Effector CD8-positive, alpha-beta T cell (primary cell): Measurements from ENCODE around the gene SYTL1.

Experiments used
- DNase-seq: peaks from one replicate; lab custom pipeline; 2025; lab: John Stamatoyannopoulos, UW

Gene SYTL1

GRCh38 chr1:27318136-27318535 is 23.7 kb upstream of the SYTL1 start:
- no peak for DNase-seq

- DNase-seq, result no peak
These were observed 23.2 kb upstream of the SYTL1 start for GRCh38 chr1:27318596-27318995.

- DNase-seq, result peak; percentile 94
These were observed 19.8 kb upstream of the SYTL1 start, which contains the start of gene TMEM222 for GRCh38 chr1:27321813-27322568. Gene TMEM222 (plus strand): TSS chr1:27322163. CDS start chr1:27322198, 35 bp downstream.

GRCh38 chr1:27322569-27323240 is 19.1 kb upstream of the SYTL1 start:
- DNase-seq, result no peak

GRCh38 chr1:27325286-27325685 is 16.5 kb upstream of the SYTL1 start:
- no peak for DNase-seq

- no peak for DNase-seq
These were observed 13.9 kb upstream of the SYTL1 start for GRCh38 chr1:27327964-27328363.

GRCh38 chr1:27330786-27331185 is 11.0 kb upstream of the SYTL1 start:
- no peak for DNase-seq

- DNase-seq, result no peak
These were observed 10.4 kb upstream of the SYTL1 start for GRCh38 chr1:27331426-27331825.

GRCh38 chr1:27331922-27332321 is 9.9 kb upstream of the SYTL1 start:
- no peak for DNase-seq

- peak; percentile 44 for DNase-seq
These were observed 9.1 kb upstream of the SYTL1 start for GRCh38 chr1:27332536-27333281.

GRCh38 chr1:27333717-27334279 is 8.0 kb upstream of the SYTL1 start:
- no peak for DNase-seq

- DNase-seq, result no peak
These were observed 6.1 kb upstream of the SYTL1 start for GRCh38 chr1:27335506-27336422.

- no peak for DNase-seq
These were observed 5.1 kb upstream of the SYTL1 start for GRCh38 chr1:27336756-27337155.

- DNase-seq, result no peak
These were observed 3.1 kb upstream of the SYTL1 start for GRCh38 chr1:27338751-27339150.

GRCh38 chr1:27339213-27339612 is 2.6 kb upstream of the SYTL1 start:
- DNase-seq, result no peak

- DNase-seq, result no peak
These were observed 562 bp downstream of the SYTL1 start for GRCh38 chr1:27342391-27342777.

- peak; percentile 48 for DNase-seq
These were observed 1.2 kb downstream of the SYTL1 start for GRCh38 chr1:27342778-27343638.

- no peak for DNase-seq
These were observed 1.8 kb downstream of the SYTL1 start for GRCh38 chr1:27343639-27344025.

GRCh38 chr1:27345272-27345671 is 3.5 kb downstream of the SYTL1 start:
- DNase-seq, result no peak

- DNase-seq, result no peak
These were observed 4.5 kb downstream of the SYTL1 start for GRCh38 chr1:27346357-27346756.
